ENCODE data around the gene CTNNBL1. TPM values are rescaled to one million over a fixed set of nuclear protein-coding genes. Genes with fewer than 3 reads are reported as not detected.

CTNNBL1 gene
- total RNA-seq, 1 donor from 2014 or later, result 30.4 TPM

DNA sequence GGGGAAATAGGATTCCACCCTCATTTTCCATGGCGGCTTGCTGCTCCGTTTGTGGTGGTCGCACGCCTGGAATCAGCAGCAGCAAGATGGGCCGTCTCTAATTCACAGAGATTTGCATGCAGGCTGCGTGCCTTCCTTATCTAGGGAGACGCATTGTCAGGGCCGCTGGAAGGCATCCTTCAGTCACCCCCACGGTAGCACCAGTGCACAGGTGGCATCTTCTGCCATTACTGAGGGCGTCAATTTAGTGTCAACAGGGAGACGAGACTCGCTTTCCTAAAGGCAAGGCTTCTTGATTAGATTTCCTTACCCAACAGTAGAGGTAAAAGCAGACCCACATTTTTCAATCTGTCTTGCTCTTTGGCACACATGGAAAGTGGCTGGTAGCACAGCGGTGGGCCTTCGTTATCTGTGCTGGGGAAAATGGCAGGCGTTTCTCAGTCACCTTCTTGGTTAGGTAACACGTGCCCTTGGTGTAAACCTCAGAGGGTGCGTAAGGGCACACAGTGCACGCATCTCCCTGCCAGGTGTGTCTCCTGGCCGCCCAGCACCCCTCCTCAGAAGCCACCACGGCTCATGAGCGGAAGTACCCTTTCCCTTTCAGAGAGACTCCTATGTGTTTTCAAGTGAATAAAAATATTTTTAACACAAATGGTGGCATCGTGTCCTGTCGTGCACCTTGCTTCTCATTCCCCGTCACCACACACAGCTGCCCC lies 181.8 kb downstream of the CTNNBL1 start:
- no peak for DNase-seq (ENCODE audit: low read depth)

DNA sequence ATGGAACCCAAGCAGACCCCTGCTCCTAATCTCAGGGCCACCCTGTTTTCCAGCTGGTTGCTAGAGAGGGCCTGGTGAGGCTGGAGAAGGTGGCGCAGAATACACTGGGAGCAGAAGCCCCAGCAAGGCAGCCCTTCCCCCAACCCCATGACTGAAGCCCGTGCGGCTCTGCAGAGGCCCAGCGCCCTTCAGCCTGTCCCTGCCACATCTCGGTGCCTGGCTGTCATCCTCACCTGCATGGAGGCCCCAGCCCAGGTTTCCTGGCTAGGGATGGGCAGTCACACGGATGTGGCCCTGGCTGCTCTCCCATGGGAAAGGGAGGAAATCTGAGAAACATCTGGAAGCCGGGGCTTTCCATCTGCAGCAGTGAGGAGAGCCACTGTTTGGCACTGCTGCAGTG lies 183.0 kb downstream of the CTNNBL1 start:
- no peak for DNase-seq (ENCODE audit: low read depth)

DNA sequence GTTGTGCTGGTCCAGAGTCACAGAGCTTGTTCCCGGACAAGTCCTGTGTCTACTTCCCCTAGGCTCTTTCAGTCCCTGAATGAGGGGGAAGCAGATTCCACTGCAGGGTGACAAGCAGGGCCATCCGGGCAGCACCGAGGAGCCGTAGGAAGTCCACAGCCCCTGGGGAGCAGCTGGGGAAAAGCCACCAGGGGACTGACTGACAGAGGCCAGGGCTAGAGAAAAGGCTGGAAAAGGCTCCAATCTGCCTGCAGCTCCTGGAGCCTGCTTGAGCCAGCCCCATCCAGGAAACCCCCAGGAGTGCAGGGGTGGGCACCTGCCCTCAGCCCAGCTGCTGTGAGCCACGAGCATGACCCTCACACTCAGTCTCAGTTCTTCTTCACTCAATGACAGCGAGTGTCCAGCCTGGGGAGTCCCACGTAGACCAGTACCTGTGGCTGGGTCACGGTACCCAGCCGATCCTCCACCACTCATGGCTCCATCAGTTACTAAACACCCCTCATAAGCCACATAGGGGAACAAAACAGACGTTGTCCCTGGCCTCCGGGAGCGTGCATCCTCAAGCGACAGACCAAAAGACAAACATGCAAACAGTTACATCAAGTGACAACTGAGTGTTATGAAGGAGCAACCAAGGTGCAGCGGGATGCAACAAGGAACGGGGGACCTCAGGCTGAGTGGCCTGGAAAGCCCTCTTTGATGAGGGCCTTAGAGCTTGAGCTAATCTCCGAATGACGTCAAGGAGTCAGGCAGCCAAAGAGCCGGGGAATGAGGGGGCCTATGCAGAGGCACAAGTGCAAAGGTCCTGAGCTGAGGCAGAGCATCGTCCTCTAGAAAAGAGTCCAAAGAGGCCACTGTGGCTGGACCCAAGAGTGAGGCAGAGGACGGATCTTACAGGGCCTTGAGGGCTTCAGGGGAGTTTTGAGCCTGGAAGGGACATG lies 184.3 kb downstream of the CTNNBL1 start:
- DNase-seq (ENCODE audit: low read depth), result no peak

DNA sequence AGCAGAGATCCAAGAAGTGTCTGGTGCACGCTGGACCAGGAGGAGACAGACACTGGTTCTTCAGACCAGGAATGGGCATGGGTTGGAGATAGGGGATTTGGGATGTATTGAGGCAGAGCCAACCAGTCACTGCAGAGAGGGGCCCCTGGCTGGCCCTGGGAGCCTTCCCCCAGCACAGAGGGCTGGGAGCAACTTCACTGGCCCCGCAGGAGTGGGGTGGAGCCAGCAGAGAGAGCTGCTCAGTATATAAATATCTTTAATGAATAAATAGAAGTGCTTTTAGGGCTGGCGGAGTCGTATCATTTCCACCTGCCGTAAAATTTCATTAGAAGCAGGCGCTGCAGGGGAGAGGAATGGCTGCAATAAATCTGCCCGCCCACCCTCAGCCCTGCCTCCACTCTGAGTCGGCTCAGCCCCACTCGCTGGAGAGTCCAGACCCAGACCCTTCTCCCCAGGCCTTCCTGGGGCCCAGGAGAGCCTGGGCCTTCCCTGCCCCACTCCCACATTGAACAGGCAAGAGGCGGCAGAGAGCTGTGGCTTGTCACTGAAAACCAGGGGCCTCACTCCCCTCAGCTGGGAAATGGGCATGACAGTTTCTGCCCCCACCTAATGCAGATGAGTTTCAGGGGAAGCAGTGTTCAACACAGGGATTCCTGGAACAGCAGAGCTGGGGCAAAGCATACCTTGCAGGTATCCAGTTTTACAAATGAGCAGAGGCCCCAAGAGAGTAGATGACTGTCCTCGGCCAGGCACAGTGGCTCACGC lies 185.2 kb downstream of the CTNNBL1 start:
- peak; percentile 52 for DNase-seq (ENCODE audit: low read depth)

DNA sequence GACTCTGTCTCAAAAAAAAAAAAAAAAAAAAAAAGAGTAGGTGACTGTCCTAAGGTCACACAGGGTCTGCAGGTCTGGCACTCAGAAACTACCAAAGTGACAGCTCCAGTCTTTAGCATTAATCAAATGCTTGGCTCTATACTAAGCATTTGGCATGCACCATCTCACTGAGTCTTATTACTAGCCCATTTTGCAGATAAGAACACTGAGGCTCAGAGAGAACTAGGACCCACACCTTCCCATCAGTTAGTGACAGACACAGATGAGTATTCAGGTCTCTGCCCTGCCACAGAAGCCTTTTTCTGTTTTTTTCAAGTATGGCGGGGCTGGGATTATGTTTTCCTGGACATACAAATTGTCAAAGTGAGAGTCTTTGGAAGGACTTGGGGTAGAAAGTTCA lies 186.0 kb downstream of the CTNNBL1 start:
- no peak for DNase-seq (ENCODE audit: low read depth)

DNA sequence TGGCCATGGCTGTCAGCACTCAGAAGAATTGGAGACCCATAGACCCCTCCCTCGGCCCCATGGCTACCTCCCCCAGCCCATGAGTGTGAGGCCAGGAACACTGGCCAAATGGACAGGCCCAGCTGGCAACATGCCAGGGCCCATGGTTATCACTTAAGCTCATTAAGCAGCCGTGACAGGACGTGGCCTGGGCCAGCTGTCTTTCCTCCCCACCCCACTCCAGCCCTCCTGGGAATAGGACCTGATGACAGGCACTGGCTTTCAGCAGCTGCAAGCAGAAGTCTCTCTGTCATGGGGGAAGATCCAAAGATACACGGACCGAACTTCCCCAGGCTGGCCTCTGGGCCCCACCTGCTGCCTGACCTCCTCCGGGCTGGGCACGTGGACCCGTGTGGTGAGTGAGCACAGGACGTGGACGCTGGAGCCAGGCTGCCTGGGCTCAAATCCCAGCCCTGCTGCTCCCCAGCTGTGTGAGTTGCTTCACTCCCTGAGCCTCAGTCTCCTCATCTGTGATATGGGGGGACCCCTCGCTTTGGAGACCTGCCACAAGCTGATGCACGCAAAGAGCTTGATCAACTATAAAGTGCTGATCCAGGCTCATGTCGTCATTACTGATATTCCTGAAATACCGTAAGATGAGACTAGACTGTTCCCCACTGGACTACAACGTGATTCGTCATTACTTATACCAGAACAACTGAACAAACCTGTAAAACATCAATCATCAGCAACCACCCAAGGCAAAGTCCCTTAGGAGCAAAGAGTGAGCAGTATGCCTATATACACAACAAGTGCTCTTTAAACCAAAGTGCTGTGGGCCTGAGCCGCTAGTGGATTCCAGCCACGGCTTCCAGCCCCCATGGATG lies 187.1 kb downstream of the CTNNBL1 start:
- peak; percentile 99 for DNase-seq (ENCODE audit: low read depth)

DNA sequence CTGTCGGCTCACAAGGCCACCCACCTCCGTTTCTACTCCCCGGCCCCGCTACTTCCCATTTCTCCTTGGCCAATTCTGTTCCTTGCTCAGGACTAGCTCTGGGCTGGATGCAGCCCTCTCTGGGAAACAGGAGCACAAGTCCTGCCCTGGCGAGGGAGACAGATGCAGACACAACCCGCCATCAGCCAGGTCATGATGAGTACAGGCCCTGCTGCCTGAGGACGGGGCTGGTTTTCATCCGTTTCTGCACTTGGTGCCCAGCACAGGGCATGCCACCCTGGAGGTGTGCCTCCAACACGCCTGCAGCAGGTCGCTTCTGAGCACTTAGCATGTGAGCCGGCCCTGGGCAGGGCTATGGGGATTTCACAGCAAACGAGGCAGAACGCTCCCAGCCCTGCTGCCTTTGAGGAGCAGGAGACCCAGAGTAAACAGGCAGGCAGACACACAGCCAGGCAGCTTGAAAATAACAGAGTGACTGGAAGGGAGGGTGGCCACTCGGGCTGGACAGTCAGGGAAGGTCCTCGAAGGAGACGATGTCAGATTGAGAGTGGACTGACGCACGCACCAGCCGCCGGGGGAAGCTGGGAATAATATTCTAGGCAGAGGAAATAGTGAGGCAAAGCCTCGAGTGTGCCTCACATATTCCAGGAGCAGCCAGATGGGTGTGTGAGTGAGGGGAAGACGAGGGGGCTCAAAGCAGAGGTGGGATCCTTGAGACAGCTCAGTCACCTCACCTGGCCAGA lies 187.9 kb downstream of the CTNNBL1 start:
- no peak for DNase-seq (ENCODE audit: low read depth)

DNA sequence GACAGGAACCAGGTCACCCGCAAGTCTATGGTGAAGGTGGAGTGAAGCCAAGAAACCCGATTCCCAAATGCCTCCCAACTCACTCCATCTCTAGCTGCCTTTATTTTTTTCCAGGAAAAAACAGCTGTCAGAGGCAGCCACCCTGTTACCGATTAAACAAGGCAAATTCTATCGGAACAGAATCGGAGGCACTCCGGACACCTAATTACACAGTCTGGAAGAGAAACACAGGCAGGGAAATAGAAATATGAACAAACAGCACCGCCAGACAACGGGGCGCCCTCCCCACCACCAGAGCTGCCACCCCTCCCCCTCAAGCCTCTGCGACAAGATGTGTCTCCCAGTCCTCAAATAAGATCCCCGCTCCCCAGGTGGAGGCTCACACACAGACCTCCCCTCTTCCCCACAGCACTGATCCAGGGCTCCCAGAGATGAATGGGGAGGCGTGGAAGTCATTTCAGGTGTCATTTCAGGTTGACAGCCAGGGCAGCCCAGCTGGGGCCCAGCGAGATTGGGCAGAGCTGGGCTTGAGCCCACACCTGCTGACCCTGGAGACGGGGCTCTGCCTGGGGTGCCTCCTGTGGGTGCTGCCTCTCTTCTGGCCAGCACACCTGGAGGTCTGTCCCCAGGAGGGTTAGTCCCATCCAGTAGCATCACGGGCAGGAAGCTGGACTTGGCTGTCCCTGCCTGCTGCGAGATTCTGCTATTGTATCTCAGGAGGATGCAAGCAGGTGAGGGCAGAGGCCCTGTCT lies 189.3 kb downstream of the CTNNBL1 start:
- DNase-seq (ENCODE audit: low read depth), result no peak

DNA sequence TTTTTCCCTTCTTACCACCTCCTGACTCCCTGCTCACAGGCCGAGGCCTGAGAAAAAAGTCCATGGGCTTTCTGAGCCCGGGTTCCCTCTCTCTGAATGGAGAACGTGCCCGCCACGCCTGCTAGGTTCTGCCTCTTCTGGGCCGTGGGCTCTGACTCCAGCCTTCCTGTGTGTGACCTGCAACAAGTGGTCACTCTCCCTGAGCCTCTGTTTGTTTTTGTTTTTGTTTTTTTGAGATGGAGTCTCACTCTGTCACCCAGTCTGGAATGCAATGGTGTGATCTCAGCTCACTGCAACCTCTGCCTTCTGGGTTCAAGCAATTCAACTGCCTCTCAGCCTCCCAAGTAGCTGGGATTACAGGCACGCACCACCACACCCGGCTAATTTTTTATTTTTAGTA lies 191.2 kb downstream of the CTNNBL1 start:
- DNase-seq (ENCODE audit: low read depth), result no peak

DNA sequence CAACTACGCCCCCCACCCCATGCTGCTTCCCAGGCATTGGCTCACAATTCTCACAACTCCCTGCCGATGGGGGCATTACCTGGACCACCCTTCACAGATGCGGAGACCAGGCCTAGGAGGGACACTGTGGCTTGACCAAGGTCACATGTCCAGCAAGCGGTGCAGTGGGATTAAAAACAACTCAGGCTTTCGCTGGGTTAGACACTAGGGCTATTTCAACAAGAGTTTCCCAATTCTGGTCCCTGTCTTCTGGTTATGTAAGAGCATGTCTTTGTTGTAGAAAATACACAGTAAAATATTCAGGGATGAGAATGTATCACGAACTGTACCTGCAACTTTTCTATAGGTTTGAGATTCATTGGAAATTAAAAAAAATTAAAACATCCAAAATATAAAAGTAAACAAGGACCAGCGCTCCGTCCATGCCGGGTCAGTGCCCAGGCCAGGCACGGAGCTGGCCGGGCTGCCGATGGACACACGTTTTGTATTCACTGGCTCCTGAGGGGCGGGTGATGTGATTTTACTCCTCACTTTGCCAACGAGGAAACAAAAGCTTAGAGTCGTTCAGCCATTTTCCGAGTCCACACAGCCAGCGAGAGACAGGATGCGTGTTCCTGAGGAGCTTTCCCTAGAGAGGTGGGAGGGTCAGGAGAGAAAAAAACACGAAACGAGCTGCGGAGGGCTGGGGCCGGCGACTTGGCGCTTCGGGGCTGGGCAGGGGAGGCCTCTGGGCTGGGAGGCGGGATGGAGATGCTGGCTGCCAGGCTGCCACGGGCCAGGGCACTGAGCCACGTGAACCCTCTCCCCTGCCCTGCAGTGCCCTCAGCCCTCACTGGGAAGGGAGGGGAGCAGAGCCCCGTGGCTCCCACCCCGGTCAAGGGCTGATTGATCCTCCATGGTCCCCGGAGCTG lies 192.0 kb downstream of the CTNNBL1 start:
- DNase-seq (ENCODE audit: low read depth), result no peak

DNA sequence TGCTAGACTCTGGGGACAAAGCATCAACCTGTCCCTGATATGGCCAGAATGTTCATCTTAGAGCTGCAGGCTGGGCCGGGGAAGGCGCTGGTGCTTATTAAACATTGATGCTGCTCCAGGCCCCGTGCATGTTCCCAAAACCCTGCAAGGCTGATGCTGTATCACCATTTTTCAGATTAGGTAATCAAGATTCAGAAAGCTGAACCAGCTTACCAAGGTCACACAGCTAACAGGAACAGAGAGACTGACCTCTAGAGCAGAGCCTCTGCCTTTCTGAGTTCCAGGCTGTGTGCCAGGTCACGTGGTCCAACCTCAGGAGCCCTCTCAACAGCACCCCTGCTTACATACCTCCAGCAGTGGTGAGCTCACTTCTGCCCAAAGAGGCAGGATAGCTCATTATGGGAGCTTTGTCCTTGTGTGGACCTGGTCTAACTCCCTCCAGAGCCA lies 193.0 kb downstream of the CTNNBL1 start:
- no peak for DNase-seq (ENCODE audit: low read depth)

DNA sequence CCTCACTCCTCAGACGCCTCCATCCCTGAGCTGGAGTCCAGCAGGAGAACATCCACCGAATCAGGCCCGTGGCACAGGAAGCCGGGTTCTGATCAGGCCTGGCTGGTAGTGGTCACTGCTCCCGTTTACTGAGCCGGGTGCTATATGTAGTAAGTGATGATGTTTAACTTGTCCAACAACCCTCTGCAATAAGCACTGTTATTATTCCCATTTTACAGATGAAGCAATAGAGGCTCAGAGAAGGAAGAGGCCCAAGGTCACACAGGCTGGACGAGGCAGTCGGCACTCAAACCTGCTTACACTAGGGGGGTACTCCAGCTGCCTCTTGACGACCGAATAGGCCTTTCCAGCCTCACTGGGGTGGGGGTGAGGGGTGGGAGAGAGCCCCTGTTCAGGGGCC lies 194.8 kb downstream of the CTNNBL1 start:
- no peak for DNase-seq (ENCODE audit: low read depth)

DNA sequence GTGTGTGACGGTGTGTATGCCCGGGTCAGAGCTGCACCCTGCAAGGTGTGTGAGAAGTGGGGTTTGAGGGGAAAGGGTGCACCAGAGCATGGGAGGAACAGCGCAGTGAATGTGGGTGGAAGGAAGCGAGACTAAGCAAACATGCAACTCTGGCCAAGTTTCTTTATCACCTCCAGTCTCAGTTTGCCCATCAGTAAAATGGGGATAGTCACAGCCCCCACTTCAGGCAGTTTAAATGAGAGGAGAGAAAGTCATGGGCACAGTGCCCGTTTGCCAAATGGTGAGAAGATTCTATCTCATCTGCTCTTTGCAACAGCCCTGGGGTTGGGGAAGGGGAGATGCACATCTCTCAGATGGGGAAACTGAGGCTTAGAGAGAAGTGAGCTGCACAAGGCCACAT lies 196.3 kb downstream of the CTNNBL1 start:
- no peak for DNase-seq (ENCODE audit: low read depth)

DNA sequence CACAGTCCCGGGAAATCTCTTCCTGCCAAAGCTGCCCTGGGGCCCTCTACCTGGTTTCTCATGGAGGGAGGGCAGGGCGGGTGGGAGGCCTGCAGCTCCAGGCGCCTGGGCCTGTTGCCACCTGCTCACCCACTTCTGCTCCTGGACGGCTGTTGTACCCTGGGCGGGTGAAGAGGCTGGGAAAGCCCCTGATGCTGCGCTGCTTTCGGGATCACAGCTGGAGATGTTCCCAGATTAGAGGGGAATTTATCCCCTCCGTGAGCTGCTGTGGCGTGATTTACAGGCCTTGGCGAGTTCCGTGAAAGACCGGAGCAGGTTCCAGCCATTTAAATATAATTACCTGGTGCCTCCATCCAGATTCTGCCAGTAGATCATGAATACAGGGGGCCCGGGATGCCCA lies 196.8 kb downstream of the CTNNBL1 start:
- DNase-seq (ENCODE audit: low read depth), result no peak

DNA sequence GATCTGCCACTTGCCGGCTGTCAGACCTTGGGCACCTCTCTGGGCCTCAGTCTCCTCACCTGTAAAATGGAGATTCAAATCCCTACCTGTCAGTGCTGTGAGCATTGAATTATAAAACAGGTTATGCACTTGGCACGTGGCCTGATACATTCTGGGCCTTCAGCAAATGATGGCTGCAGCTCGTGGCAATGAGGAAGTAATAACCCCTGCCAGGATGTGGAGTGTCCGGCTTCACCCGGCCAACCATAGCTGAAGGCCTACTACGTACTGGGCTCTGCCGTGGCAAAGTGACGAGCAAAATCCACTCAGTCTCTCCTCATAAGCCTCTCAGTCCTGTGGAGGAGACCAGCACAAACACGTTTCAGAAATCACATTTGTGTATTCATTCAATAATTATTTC lies 198.2 kb downstream of the CTNNBL1 start:
- DNase-seq (ENCODE audit: low read depth), result no peak

DNA sequence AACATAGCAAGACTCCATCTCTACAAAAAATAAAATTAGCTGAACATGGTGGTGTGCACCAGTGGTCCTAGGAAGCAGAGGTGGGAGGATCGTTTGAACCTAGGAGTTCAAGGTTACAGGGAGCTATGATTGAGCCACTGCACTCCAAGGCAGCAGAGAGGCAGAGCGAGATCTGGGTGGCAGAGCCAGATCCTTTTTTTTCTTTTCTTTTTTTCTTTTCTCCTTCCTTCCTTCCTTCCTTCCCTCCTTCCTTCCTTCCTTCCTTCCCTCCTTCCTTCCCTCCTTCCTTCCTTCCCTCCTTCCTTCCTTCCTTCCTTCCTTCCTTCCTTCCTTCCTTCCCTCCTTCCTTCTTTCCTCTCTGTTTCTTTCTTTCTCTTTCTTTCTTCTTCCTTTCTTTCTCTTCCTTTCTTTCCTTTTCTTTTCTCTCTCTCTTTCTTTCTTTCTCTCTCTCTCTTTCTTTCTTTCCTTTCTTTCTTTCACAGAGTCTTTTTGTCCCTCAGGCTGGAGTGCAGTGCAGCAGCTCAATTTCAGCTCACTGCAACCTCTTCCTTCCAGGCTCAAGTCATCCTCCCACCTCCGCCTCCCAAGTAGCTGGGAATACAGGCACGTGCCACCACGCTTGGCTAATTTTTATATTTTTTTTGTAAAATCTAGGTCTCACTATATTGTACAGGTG lies 199.9 kb downstream of the CTNNBL1 start:
- DNase-seq (ENCODE audit: low read depth), result no peak

DNA sequence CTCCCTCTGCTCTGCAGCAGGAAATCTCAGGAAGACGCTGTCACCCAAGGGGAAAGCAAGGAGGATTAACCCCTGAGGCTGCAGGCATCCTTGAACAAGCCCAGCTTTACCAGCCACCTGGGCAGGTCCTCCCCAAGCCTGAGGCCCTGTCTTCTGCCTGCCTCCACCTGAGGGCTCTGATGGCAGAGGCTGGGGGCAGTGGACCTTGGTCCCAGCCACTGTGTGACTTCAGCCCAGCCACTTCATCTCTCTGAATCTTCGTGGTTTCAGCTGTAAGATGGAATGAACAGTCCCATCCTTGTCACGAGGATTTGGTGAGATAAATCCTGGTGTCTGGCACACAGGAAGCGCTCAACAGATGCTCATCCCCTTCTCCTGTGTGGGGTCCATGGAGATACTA lies 200.6 kb downstream of the CTNNBL1 start:
- DNase-seq (ENCODE audit: low read depth), result no peak

DNA sequence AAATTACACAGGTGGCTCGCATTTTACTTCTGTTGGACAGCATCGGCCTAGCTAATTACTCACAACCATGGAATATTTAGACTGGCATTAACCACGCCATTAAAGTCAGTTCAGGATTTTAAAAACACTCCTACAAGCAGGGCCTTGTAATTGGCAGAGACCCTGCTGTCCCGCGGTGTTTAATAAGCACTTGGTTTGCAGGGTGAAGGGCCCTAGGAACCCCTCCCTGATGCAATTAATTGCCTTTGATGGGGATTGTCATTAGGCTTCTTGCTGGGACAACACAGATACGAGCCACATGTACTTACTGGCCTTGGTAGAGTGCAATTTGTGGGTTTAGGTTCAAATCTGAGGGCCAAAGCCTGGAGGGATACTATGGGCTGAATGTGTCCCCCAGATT lies 201.3 kb downstream of the CTNNBL1 start:
- no peak for DNase-seq (ENCODE audit: low read depth)
